ENCODE results near the gene TIGIT.
A peak's percentile ranks its signal among the peaks of the same experiment; 100 is the strongest.

TIGIT gene

GRCh38 chr3:114314282-114314681 lies 20.5 kb downstream of the TIGIT start:
- DNase-seq: no peak

- no peak for DNase-seq
Measured at GRCh38 chr3:114318295-114318694, 24.5 kb downstream of the TIGIT start.

- DNase-seq: peak; percentile 3
Measured at GRCh38 chr3:114319453-114319852, 25.6 kb downstream of the TIGIT start.

DNA sequence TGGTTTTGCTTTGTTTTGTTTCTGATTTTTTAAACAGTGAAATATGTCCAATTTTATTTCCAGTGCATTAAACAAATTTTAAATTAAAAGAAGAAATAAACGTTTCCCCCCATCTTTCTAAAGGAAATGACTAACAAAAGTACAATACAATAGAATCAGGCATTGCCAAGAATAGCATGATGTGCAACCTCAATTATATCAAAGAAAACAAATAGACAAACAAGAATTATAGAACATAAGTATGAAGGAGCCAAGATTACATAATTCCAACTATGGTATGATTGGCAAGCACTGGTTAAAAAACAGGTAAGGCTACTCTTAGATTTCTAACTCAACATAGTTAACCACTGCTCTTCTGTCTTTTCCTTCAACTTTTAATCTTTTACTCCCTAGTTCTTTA lies 26.4 kb downstream of the TIGIT start:
- no peak for DNase-seq

- DNase-seq: no peak
Measured at GRCh38 chr3:114323546-114324254, 29.9 kb downstream of the TIGIT start.

GRCh38 chr3:114327665-114328064 lies 33.8 kb downstream of the TIGIT start:
- DNase-seq: no peak

DNA sequence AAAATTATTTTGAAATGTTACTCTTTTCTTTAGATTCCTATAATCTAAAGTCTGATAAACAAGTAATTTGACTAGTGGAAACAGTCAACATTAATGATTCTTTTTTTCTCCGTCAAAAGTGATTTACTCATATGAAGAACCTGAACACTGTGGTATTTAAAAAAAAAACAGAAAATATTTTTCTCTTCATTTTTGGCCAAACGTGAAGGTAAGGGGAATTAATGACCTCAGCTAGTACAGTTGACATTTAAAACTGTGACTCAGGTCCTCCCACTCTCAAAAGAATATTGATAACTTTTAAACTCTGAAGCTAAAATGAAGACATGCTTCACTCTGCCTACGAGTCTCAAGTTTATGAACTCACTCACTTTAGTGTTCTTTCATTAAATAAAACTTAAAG lies 34.5 kb downstream of the TIGIT start:
- no peak for DNase-seq

DNA sequence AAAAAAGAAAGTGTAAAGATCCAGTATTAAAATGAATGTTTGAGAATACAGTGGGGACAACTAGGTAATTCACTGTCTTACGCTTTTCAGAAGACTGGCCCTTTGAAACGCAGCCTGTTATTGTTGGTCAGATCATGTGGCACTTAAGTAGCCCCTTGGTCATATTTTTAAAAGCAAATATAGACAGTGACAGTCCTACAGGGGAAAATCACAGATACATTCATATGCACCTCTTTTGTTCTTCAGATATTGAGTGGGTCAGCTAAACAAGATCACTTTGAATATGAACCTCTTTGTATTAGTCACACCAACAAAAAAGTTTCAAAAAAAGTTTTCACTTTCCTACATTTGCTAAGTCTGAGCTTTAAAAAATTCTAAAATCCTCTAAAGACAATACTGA lies 36.0 kb downstream of the TIGIT start:
- no peak for DNase-seq

DNA sequence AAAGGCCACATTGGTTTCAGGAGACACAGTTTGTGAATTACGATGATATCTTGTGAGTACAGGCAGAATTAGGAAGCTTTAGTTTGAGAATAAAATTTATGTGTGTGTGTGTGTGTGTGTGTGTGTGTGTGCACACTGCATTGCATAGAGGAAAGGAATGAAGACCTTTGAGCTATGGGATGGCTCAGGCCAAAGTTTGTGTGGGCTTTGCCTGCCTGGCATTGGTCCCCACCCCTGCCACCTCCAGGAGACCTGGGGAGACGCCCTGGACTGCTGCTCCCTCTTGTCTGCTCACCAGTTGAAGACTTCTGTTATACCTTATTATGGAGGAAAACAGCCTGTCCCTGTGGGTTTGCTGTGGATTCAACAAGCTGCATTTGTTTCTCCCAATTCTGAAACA lies 37.2 kb downstream of the TIGIT start:
- DNase-seq: no peak

DNA sequence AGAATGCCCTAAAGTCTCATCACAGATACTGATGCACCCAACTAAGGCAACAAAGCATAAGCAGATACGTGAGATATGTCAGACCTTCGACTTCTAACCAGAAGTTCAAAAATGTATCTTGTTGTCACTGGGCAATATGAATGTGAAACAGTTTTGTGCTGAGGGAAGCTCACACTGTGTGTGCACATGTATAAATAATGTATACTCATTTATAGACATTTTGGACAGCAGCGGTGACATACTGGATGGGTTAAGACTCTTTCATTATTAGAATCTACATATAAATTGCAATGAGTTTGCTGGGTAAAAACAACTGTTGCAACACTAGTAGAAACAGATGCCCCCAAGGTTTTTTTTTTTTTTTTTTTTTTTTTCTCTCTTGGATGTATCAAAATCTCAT lies 37.9 kb downstream of the TIGIT start:
- no peak for DNase-seq

DNA sequence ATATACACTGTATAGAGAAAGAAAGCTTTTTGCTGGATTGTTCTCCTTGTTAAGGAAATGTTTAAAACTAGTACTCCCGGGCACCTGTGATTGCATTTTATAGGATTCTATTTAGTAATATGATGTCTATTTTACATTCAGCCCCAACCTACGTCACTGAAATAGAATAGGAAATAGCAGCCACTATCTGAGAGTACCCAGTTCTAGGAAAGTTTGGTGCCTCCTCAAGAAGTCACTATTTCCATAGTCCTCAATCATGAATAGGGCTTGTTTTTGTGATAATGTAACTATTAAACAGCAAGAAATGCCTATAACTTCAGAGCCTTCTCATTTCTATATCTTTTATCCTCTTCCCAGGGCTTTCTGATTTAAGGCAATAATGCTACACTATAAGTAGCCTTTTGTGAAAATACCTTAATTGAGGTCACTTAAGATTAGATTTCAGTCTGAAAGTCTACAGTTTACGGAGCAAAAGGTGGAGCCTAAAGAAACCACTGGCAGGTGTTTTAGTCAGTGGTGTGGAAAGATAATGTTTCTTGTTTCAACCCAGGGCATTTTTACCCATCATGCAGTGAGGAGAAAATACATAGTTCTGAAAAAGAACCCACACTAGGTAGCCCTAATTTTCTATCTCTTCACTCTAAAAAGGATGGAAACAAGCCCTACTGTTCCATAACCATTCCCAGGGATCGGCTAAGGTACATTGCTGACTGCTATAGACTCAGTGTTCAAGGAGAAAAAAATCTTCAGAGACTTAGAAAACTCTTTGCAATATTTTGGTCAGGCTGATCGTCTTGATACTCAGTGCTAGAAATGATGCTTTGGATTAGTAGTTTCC lies 38.7 kb downstream of the TIGIT start:
- no peak for DNase-seq

- DNase-seq: no peak
Measured at GRCh38 chr3:114333180-114333922, 39.5 kb downstream of the TIGIT start.

GRCh38 chr3:114333923-114334240 lies 40.1 kb downstream of the TIGIT start:
- DNase-seq: no peak

GRCh38 chr3:114336122-114336697 lies 42.4 kb downstream of the TIGIT start:
- DNase-seq: no peak

- DNase-seq: no peak
Measured at GRCh38 chr3:114336857-114337256, 43.0 kb downstream of the TIGIT start.

- DNase-seq: no peak
Measured at GRCh38 chr3:114338651-114339357, 45.0 kb downstream of the TIGIT start.

DNA sequence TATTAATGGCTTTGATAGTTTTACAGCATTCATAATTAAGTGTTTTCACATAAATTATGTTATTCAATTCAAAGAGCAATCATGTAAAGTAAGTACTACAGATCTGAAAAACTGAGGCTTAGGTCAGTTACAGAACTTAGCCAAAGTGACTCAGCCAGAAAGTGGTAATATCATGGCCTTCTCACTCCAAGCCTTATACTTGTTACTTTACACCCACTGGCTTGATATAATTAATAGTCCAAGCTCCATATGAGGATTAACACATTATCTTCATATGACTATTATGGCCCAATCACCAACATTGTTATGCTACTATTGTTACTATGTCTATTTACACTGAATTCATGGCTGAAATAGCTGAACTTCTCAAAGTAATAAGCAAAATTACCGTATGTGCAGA lies 50.7 kb downstream of the TIGIT start:
- DNase-seq: no peak

DNA sequence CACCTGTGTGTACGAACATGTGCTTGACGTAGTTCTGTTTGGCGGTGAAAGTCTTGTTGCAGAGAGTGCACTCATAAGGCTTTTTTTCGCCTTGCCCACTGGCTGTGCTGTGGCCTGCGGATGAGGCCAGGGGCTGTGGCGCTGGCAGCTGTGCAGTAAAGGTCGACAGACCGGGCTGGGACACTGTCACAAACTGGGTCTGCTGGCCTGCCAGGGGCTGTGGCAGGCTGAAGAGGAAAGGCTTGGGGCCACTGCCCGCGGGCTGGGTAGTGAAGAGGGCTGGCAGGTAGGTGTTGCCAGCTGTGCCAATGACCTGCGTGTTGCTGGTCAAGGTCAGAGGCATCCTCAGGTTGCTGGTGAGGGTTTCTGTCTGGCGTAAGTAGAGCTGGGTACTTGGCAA lies 56.4 kb downstream of the TIGIT start:
- DNase-seq: no peak

DNA sequence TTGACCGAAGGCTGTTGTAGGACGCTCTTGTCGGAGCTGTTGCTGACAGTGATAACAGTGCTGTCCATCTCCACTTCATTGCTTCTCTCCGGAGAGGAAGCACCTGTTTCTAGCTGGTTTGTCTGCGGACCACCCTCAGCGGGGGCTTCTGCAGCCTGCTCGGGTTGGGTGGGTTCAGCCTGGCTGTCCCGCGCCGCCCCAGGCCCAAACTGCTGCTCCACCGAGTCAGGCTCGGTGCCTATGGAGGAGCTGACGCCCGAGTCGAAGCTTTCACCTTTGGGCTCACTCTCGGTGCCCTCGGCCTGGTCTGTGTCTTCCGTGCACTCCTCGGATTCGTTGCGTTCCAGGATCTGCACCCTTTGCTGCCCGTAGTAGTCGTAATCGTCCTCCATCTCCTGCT lies 56.9 kb downstream of the TIGIT start:
- DNase-seq: no peak

- no peak for DNase-seq
Measured at GRCh38 chr3:114351123-114351821, 57.4 kb downstream of the TIGIT start.

- no peak for DNase-seq
Measured at GRCh38 chr3:114351822-114352145, 58.0 kb downstream of the TIGIT start.

GRCh38 chr3:114355653-114356052 lies 61.8 kb downstream of the TIGIT start:
- DNase-seq: no peak
